Measurements from ENCODE around the gene SPI1.
A peak's percentile ranks its signal among the peaks of the same experiment; 100 is the strongest.

The SPI1 gene

DNA sequence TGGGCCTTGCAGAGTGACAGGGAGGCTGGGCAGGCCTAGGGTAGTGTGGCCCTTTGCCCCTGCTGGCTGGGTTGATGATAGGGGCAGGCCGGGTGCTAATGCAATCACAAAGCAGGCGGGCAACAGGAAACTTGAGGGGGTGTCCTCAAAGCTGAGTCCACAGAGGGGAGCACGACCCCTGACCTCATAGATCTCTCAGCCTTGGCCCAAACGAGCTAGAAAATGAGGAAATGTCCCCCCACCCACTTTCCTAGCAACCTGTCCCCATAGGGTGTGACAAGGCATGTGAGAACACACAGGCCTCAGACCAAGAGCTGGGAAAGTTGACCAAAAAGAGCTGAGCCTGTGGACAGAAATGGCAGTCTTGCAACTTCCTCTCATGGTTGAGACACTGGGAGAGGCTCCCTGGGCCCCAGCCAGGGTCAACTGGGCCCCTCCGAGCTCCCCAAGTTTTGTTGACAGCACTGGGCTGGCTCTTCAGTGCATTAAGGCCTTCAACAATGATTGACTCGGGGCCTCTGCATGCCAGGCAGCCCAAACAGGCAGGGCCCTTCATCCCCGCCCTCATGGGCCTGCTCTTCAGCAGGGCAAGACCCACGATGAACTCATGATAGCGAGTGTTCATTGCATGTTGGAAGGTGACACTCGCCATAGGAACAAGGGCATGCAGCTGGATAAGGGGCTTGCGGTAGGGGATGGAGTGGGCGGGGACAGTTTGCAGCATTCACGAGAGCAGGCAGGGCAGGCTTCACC lies 9.8 kb upstream of the SPI1 start:
- DNase-seq, result no peak

DNA sequence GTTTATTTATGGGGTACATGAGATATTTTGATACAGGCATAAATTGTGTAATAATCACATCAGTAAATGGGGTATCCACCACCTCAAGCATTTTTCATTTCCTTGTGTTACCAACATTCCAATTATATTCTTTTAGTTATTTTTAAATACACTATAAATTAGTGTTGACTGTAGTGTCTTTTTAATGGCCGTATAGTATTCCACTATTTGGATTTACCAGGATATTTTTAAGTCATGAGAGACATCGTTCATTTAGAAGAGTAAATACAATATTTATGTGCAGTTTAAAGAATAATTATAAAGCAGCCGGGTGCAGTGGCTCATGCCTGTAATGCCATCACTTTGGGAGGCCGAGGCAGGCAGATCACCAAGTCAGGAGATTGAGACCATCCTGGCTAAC lies 6.2 kb upstream of the SPI1 start:
- DNase-seq, result no peak

DNA sequence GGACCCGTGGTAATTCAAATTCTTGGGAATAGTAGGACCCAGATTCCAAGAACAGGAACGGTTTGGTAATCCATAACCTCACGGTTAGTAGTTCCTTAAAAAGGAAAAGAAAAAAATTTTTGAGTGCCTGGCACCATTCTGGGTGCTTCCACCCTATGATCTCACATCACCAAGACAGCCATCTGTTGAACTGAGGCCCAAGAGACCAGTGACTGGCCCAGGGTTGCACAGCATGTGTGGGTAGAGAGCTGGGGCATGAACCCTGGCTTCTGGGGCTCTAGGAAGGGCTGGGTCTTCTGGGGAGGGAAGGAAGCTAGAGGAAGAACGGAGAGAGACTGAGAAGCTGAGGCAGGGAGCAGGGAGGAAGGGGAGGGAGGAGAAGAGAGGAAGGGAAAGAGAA lies 4.7 kb upstream of the SPI1 start:
- peak; percentile 20 for DNase-seq

DNA sequence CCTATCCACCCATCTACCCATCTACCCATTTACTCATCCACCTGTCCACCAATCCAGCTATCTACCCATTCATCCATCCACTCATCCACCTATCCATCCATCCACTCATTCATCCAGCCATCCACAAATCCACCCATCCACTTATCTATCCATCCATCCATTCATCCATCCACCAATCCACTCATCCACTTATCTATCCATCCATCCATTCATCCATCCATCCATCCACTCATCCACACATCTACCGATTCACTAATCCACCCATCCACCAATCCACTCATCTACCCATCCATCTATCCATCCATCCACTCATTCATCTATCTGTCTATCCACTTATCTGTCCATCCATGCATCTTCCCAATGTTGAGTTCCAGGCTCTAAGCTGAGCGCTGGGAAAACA lies 1.7 kb upstream of the SPI1 start:
- DNase-seq, result no peak

DNA sequence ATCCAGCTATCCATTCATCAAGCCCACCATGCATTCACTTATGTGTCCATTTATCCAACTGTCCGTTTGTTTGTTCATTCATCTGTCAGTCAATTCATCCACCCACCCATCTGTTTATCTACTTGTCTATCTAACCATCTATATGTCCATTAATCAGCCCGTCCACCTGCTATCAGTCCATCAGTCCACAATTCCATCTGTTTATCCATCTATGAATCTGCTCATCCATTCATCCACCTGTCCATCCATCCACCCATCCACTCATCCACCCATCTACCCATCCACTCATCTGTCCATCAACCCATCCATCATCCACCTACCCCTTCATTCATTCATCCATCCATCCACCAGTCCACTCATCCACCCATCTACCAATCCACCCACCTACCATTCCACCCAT lies 970 bp upstream of the SPI1 start:
- no peak for DNase-seq

DNA sequence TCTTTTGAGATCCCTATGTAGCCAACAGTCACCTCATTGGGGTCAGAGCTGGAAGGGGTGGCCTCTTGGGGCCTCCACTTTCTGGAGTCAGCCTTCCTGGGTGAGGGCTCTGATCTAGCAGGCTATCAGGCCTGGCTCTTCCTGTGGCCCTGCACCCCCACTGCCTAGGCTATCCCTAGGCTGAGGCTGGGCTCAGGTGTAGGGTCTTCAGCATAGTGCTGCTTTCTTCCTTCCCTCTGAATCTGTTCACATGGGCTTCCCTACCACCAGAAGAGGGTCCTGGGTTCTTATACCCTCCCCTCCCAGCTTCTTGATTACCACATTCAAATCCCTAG lies 456 bp upstream of the SPI1 start:
- DNase-seq, result no peak

DNA sequence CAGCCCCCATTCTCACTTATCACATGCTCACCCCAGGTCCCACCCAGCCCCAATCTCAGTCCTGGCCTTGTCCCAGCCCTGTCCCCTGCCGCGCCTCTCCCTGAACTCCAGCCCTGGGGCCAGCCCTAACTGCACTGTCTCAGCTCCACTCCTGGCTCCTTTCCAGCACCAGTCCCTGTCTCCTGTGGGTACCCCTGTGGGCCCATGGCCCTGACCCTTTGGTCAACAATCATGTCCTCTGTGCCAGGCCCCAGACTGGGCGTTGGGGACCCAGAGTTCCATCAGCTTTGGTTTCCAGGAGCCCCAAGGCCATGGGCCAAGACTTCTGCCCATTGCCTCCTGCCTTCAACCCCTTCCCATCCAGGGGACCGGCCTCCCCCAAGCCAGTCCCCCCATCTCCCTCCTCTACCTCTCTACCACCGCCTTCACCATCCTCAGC lies 757 bp downstream of the SPI1 start:
- no peak for DNase-seq

DNA sequence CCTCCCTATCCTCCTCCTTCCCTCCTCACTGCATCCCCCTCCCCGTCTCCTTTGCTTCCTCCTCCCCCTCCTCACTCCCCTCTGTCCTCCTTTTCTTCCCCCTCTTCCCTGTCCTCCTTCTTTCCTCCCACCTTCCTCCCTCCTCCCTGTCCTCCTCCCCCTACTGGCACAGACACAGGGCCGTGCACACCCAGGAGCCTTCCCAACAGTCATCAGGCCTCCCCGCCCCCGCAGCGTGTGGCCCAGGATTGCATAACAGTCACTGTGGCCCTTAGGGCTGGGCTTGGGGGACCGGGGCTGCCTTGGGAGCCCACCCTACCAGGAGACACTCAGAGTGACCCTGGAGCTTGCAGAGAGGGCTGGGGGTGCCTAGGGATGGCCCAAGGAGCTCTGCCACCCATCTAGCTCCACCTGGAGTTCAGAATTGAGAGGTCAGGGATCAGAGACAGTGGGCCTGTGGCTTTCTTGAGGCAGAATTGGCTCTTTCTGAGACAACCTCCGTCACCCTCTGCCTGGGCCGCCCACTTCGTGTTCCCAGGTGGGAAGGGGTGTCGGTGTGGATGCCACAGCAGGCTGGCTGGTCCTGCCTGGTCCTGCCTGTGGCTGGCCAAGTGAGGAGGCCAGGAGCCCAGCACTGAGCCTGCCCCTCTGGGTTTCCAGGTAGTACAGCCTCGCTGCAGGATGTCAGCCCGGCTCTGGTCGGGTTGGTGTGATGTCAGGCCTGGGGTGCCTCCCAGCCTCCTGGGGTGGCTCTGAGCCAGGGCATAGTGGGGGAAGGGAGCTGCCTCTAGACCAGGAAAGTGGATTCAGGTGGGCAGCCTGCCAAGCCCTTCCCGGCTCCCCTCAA lies 1.6 kb downstream of the SPI1 start:
- no peak for DNase-seq

DNA sequence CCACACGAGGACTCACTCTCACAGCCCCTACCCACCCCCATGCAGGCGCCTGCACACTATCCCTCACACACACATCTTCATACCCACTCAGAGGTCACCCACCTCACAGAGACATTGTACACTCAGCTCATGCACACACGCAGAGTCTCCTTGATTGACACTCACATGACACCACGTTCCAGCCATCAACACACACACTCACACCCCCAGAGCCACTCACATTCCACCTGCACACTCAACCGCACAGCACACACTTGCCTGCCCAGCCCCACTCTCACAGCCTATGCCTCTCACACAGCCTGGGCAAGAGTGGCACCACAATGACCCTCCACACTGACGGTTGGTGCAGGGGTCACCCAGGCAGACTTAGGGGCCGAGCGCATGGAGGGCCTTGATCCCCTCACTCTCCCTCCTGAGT lies 2.2 kb downstream of the SPI1 start:
- DNase-seq, result no peak

DNA sequence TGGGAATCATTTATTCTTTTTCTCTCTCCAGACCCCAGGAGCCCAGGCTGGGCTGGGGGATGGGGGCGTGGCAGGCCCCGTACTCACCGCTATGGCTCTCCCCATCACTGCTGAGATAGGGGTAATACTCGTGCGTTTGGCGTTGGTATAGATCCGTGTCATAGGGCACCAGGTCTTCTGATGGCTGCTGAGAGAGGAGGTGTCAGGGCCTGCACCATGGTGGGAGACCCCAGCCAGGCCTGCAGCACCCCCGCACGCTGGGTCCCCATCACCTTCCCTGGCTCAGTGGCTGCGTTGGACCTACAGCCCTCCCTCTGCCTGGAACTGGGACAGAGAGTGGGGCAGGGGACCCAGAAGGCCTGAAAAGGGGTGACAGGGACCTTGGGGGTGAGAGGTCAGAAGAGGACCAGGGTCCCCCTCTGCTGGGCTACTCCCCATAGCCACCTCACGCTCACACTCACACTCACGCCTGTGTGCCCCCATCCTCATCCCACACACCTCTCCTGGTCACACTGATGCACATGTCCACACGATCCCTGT lies 2.7 kb downstream of the SPI1 start:
- no peak for DNase-seq

DNA sequence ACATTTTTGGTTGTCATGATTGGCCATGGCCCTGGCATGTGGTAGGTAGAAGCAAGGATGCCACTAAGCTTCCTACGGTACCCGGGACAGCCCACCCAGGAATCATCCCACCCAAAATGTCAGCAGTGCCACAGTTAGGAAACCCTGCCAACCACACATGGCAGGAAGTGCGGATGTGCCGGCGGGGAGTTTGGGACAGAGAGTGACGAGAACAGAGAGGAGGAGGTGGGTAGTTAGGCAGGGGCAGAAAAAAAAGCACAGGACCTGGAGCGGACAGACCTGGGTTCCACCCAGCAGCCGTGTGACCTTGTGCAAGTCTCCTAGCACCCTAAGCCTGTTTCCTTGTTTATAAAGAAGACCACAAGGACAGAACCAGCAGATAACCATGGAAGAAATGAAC lies 3.3 kb downstream of the SPI1 start:
- no peak for DNase-seq

DNA sequence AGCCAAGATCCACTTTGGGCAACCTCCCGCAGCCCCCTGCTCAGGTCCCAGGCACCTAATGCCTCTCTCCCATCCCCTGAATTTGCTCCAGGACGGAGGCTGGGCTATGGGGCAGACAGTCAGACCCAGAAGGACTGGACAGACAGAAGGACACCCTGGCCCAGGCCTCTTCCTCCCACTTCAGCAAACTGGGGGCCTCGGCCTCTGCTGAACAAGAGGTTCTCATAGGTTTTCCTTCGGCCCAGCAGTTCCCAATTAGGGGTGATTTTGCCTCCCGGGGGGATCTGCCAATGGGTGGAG lies 3.7 kb downstream of the SPI1 start:
- no peak for DNase-seq

DNA sequence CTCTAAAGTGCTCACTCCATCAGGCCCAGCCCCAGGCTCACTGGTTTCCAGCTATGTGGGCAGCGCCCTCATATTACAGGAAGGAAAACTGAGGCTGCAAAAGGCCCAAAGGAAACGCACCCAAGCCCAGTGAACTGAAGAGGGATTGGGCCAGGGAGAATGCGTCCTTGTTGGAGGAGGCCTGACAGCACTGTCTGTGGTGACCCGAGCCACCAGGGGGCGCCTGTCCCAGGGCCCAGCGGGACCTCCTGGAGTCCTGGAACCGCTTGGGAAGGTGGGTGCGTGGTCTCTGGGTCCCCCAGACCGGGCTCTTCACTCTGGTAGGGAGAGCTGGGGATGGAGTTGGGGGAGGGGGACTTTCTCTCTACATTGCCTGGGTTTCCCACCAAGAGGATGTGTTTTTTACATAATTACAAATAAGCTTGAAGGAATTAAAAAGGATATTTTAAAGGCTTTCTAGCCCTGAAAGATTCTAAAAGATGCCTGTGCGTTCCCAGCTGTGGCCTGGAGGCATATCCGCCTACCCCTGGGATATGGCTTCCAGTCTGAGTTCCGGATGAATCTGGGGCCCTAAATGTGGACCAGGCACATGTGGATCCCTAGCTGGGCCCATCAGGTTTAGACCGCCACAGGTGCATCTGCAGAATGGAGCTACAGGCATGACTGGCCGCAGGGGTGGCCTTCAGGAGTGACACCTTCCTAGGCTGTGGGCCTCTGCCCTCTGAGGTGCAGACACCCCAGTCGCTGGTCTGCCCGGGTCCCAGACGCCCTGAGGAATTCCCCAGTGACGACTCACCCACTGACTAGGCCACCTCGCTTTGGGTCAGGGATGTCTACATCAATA lies 4.2 kb downstream of the SPI1 start:
- peak; percentile 64 for DNase-seq

DNA sequence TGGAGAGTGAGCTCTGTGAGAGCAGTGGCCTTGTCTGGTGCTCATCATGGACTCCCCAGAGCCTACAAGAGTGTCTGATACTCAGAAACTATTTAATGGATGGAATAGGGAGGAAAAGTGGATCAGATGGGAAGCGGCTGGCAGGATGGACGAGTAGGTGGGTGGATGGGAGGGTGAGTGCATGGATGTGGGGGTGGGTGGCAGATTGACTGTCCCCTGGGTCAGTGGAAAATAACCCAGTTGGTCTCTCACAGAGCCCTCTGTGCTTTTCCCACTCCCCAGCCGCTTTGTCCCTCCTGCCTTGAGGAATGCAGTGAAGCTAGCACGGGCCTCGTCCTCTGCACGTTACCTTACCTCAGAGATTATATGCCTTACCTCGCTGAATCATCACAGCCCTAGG lies 5.9 kb downstream of the SPI1 start:
- no peak for DNase-seq

DNA sequence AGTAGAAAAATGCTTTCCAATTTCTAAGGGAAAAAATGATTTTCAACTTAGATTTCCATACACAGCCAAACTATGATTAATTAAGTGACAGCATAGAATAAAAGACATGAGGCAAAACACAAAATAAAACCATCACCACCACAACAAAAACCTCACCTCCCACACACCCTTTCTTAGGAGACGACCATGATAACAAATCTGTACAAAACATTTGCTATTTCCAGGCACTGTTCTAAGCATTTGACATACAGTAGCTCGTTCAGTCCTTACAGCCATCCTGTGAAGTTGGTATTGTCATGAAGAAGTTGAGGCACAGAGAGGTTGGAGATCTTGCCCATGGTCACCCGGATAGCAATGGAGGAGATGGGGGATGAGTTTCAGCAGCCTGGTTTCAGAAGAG lies 8.7 kb downstream of the SPI1 start:
- no peak for DNase-seq

DNA sequence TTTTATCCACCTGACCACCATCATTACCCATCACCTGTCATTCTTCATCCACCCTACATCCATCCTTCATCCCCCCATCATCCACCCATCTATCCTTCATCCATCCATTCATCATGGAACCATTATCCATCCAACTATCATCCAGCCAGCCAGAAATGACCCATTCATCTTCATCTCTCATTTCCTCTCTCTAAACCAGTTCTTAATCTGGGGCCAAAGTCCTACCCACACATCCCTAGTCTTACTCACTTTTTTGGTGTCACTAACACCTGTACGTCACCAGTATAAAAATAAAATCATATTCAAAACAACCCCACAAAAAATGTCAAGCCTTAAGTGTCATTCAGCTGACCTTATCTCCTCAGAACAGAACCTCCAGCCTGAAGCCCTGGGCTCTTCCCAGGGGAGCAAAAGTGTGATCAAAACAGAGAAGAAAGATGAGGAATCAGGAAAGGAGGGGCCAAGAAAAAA lies 12.3 kb downstream of the SPI1 start:
- no peak for DNase-seq

DNA sequence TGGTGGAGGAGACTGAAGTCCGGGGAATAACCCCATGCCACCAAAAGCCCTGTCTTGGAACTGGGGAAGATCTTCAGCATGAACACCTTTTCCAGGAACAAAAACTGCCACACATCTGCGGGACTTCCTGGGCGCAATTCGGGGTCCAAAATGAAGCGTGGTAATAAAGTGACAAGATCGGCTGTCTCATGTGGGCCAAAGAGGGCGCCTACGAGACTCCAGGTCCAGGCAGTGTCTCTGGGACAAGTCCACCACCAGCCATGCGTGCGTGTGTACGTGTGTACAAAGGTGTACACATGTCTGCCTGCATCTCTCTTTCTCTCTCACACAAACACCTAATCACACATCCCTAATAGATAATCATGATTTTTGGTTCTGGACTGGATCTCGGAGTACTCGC lies 16.9 kb downstream of the SPI1 start:
- no peak for DNase-seq

DNA sequence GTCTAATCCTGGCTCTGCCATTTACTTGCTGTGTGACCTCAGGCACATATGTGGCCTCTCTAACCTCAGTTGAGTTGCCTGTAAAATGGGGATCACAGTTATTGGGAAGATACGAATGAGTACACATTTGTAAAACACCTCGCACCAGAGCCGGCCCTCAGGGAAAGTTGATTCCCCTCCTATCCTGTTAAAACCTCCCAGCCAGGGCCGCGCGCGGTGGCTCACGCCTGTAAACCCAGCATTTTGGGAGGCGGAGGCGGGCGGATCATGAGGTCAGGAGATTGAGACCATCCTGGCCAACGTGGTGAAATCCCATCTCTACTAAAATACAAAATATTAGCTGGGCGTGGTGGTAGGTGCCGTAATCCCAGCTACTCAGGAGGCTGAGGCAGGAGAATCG lies 18.0 kb downstream of the SPI1 start:
- no peak for DNase-seq

DNA sequence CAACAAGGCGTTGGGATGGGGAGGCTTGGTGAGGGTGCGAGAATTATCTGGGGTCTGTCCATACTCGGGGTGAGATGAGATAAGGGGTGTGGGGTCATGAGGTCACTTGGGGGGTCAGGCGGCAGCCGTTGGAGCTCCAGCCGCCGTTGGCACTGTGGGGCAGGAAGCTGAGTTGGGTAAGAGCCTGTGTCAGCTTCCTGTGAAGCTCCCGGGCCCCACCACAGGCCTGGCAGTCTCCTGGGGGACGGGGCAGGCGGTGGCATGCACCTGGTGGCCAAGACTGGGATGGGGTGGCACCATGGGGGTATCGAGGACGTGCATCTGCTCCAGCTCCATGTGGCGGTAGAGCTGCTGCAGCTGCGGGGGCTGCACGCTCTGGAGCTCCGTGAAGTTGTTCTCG lies 18.8 kb downstream of the SPI1 start:
- DNase-seq, result no peak

DNA sequence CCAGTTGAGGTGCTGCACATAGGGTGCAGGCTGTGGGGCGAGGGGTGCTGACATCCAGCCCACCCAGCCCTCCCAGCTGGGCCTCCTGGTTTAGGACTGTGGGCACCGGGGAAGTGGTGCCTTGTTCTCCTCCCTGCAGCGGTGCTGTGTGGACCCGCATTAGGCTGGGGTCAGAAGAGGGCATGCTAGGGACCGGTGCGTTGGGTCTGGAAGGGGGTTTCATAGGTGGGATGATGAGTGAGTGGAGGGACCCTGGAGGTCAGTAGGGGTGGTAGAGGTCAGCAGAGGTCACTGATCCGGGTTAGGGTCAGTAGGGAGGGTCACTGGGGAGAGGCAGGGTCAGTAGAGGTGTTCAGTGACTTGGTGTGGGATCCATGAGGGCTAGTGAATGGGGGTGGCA lies 19.2 kb downstream of the SPI1 start:
- no peak for DNase-seq

DNA sequence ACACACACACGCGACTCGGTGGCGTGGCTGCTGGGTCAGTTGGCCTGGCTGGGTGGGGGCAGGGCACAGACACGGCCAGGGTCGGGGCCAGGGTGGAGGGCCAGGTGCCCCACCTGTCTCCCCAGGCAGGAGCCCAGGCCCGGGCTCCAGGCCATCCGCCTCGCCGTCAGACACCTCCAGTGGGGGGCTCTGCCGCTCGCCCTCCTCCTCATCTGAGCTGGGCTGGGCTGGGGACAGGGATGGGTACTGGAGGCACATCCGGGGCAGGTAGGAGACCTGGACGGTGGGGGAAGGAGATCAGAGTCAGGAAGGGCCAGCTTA lies 19.7 kb downstream of the SPI1 start:
- DNase-seq, result no peak

DNA sequence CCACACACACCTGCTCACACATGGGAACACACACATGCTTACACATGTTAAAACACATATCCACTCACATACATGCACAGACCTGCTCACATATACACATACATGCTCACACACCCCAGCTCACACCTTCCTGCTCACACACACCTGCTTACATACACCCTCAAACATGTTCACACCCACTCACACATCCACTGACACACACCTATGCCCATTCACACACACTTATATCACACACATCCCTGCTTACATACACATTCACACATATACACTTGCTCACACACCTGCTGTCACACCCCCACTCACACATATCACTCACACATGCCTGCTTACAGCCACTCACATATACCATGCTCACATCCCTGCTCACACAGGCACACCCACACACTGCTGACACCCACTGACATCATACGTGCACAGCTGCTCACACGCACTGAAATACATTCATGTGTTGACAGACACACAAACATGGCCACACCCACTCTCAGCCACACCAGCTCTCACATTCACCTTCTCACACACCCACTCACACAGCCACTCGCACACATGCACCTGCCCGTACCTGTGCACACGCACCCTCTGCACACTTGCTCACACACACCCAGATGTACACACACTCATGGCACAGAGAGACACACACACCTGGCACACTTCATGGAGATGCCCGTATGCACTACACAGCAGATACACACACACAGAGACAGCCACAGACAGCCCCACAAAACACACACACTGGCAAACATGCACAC lies 20.2 kb downstream of the SPI1 start:
- DNase-seq, result no peak

DNA sequence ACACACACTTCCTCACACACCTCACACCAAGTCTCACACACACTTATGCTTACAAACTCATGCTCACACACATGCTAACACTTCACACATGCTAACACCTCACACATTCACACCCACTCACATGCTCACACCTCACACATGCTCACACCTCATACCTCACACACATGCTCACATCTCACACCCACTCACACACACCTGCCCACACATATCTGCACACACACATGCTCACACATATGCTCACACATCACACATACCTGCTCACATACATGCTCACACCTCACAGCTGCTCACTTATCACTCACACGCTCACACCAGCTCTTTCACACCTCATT lies 21.4 kb downstream of the SPI1 start:
- DNase-seq, result no peak
